ENCODE measurements around the gene LEMD2. TPM values are rescaled to one million over a fixed set of nuclear protein-coding genes. Genes with fewer than 3 reads are reported as not detected.

Gene LEMD2
- total RNA-seq, 1 experiment from 2014 or later = 65.9 TPM

DNA sequence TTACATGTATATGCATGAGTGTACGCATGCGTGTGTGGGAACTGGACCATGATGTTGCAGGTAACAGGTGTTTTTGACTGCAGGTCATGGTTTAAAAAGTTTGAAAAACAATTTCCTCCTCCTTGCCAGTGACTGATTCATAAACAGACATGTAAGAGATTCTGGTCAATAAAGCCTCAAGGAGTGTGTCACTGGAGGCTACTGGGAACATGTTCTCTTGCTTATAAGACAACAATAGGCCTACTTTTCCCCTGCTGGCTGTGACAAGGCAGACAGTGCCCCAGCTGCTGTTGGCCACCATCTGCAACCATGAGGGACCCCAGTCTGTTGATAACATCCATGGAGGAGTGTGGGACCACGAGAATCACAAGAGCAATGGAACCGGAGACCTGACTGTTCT lies 12.7 kb downstream of the LEMD2 start:
- no TSS peak for BruUV-seq (replicated peaks)
- Histone ChIP-seq H3K27me3 (ENCODE audit: insufficient read depth, low read depth) (no peaks in the 10 kb centered on the region), H3F3A (ENCODE audit: insufficient read depth, low read depth) (peaks cover 31% of the 10 kb centered on the region; the same call in 1 of the 2 replicates), H3K79me2 (ENCODE audit: low read depth) (peaks cover 8% of the 10 kb centered on the region; the same call in 1 of the 2 replicates), H3K4me1 (replicated peaks; ENCODE audit: insufficient read depth) (peaks cover 23% of the 10 kb centered on the region), H2AFZ (no peak overlapping the region), H3K4me3 (no peak overlapping the region), H3K9me3 (ENCODE audit: insufficient read depth, low read depth) (no peaks in the 10 kb centered on the region), H3K27ac (no peak overlapping the region), H3K9me2 (ENCODE audit: insufficient read depth) (no peaks in the 10 kb centered on the region), H3K4me2 (no peak overlapping the region), H3K36me3 (ENCODE audit: low read depth) (peaks cover 42% of the 10 kb centered on the region), H4K20me1 (ENCODE audit: insufficient read depth) (peaks cover 5% of the 10 kb centered on the region; the same call in 1 of the 2 replicates)
- ChIA-PET POLR2A (ENCODE audit: unreplicated experiment) (interaction anchor here (0.6 kb wide), 1 partner anchor 159 kb away, joined by 6 read pairs; no protein-coding TSS in a partner anchor), CTCF (no interaction called here)
- DNase-seq = no peak
- intact Hi-C loops (cut with micrococcal nuclease; ENCODE audit: unreplicated experiment) = loop anchor here (5.0 kb wide), 1 partner anchor 574 kb away; the partner anchor contains the start of genes HSD17B8, RXRB and SLC39A7
- no peak for TF ChIP-seq EZH2 (IDR thresholded peaks at IDR 0.05; ENCODE audit: low read depth)
- TF ChIP-seq, protein P1, sequence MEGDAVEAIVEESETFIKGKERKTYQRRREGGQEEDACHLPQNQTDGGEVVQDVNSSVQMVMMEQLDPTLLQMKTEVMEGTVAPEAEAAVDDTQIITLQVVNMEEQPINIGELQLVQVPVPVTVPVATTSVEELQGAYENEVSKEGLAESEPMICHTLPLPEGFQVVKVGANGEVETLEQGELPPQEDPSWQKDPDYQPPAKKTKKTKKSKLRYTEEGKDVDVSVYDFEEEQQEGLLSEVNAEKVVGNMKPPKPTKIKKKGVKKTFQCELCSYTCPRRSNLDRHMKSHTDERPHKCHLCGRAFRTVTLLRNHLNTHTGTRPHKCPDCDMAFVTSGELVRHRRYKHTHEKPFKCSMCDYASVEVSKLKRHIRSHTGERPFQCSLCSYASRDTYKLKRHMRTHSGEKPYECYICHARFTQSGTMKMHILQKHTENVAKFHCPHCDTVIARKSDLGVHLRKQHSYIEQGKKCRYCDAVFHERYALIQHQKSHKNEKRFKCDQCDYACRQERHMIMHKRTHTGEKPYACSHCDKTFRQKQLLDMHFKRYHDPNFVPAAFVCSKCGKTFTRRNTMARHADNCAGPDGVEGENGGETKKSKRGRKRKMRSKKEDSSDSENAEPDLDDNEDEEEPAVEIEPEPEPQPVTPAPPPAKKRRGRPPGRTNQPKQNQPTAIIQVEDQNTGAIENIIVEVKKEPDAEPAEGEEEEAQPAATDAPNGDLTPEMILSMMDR (conservative IDR thresholded peaks at IDR 0.05) = no peak

- no peaks in the 10 kb centered on the region for H3K27me3 ChIP-seq (ENCODE audit: insufficient read depth, low read depth)
- no TSS peak for BruUV-seq (replicated peaks)
Observed at GRCh38 chr6:33774774-33775173, 14.2 kb downstream of the LEMD2 start.

DNA sequence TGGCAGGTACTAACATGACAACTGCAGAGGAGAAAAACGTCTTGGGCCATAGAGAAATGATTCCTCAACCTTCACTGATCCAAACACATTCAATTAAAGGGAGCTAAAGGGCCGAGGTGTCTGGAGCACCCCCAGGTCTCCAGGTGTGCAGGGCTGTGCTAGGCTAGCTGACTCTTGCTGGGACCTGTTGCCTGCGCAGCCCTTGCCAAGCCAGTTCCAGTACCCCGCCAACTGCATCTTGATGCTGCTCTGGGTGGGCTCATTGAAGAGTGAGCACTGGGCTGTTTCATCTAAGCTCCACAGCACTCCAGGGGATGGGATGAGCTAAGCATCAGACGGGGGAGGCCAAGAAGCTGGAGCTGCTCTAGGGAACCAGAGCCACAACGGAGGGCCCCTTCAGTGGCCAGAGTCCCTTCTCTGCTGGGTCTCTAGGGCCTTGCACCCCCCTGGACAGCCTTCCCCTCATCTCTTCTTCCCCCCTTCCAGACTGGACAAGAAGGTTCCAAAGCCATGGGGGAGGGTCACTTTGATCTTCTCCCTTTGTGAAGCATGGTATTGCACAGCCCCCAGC lies 15.9 kb downstream of the LEMD2 start:
- TF ChIP-seq, protein P1 (conservative IDR thresholded peaks at IDR 0.05) = no peak
- no peak for TF ChIP-seq EZH2 (IDR thresholded peaks at IDR 0.05; ENCODE audit: low read depth)
- peaks cover 24% of the 10 kb centered on the region; the same call in 1 of the 2 replicates for H3F3A ChIP-seq (ENCODE audit: insufficient read depth, low read depth)
- CTCF ChIA-PET = interaction anchor here (0.6 kb wide), 1 partner anchor 211 kb away, joined by 4 read pairs; no protein-coding TSS in a partner anchor
- peaks cover 16% of the 10 kb centered on the region for H3K36me3 ChIP-seq (ENCODE audit: low read depth)
- H3K9me2 ChIP-seq (ENCODE audit: insufficient read depth) = no peaks in the 10 kb centered on the region
- H3K4me2 ChIP-seq = no peak overlapping the region
- H3K4me1 ChIP-seq (replicated peaks; ENCODE audit: insufficient read depth) = peaks cover 19% of the 10 kb centered on the region
- BruUV-seq (replicated peaks) = no TSS peak
- no peak overlapping the region for H3K27ac ChIP-seq
- no peaks in the 10 kb centered on the region for H3K9me3 ChIP-seq (ENCODE audit: insufficient read depth, low read depth)
- intact Hi-C loops (cut with micrococcal nuclease; ENCODE audit: unreplicated experiment) = no loop called here
- DNase-seq = no peak
- peaks cover 5% of the 10 kb centered on the region; the same call in 1 of the 2 replicates for H4K20me1 ChIP-seq (ENCODE audit: insufficient read depth)
- no peaks in the 10 kb centered on the region for H3K27me3 ChIP-seq (ENCODE audit: insufficient read depth, low read depth)
- POLR2A ChIA-PET (ENCODE audit: unreplicated experiment) = interaction anchor here (0.6 kb wide), 1 partner anchor 8 kb away, joined by 6 read pairs; no protein-coding TSS in a partner anchor
- H3K4me3 ChIP-seq = no peak overlapping the region
- H2AFZ ChIP-seq = no peak overlapping the region
- no peaks in the 10 kb centered on the region for H3K79me2 ChIP-seq (ENCODE audit: low read depth)

More at GRCh38 chr6:33774774-33775173, 14.2 kb downstream of the LEMD2 start:
- peaks cover 24% of the 10 kb centered on the region; the same call in 1 of the 2 replicates for H3F3A ChIP-seq (ENCODE audit: insufficient read depth, low read depth)
- H3K4me3 ChIP-seq = no peak overlapping the region
- CTCF ChIA-PET = no interaction called here
- no peak for DNase-seq
- H3K36me3 ChIP-seq (ENCODE audit: low read depth) = peaks cover 30% of the 10 kb centered on the region
- no peak overlapping the region for H3K4me2 ChIP-seq
- intact Hi-C loops (cut with micrococcal nuclease; ENCODE audit: unreplicated experiment) = loop anchor here (5.0 kb wide), 1 partner anchor 572 kb away; the partner anchor contains the start of genes HSD17B8, RXRB and SLC39A7
- peaks cover 5% of the 10 kb centered on the region; the same call in 1 of the 2 replicates for H4K20me1 ChIP-seq (ENCODE audit: insufficient read depth)
- H3K27ac ChIP-seq = no peak overlapping the region
- H3K9me3 ChIP-seq (ENCODE audit: insufficient read depth, low read depth) = no peaks in the 10 kb centered on the region
- POLR2A ChIA-PET (ENCODE audit: unreplicated experiment) = no interaction called here
- H3K9me2 ChIP-seq (ENCODE audit: insufficient read depth) = no peaks in the 10 kb centered on the region
- H2AFZ ChIP-seq = no peak overlapping the region
- H3K79me2 ChIP-seq (ENCODE audit: low read depth) = no peaks in the 10 kb centered on the region
- TF ChIP-seq, protein P1 (conservative IDR thresholded peaks at IDR 0.05) = no peak
- TF ChIP-seq EZH2 (IDR thresholded peaks at IDR 0.05; ENCODE audit: low read depth) = no peak
- H3K4me1 ChIP-seq (replicated peaks; ENCODE audit: insufficient read depth) = peaks cover 19% of the 10 kb centered on the region

All from PC-9 (cell line).